HUES64 (cell line): ENCODE data around the gene KRT81.
"Not testable (repeated sequence)": the region's sequence is repeated elsewhere in the genome, so short reads cannot be mapped to it uniquely, and the experiment has no call there.

Experiments
- H3K27ac ChIP-seq: 2 replicates; pipeline ENCODE4 v1.7.0; 2013; ENCODE audit warnings: low read depth, low read length, inconsistent platforms
- H3K27me3 ChIP-seq: 2 replicates; pipeline ENCODE4 v1.6.1; 2013; ENCODE audit warnings: mild to moderate bottlenecking, low read length; ENCODE audit not compliant: insufficient read depth
- H3K36me3 ChIP-seq: 2 replicates; pipeline ENCODE4 v1.6.1; 2013; ENCODE audit warnings: mild to moderate bottlenecking, low read length; ENCODE audit not compliant: insufficient read depth
- H3K4me1 ChIP-seq: 2 replicates; pipeline ENCODE4 v1.6.1; 2013; ENCODE audit warnings: mild to moderate bottlenecking, low read length, moderate library complexity; ENCODE audit not compliant: insufficient read depth
- H3K4me3 ChIP-seq: 2 replicates; pipeline ENCODE4 v1.5.1; 2013; ENCODE audit warnings: mild to moderate bottlenecking, low read length, moderate library complexity
- H3K9ac ChIP-seq: 2 replicates; pipeline ENCODE4 v1.6.1; 2013; ENCODE audit warnings: mild to moderate bottlenecking, low read depth, low read length
- H3K9me3 ChIP-seq: 2 replicates; pipeline ENCODE4 v1.6.1; 2013; ENCODE audit warnings: low read depth, low read length; ENCODE audit not compliant: insufficient read depth
- WGBS: fragments of 150-250, 120-280 bp; methylation state at CpG from one replicate; pipeline ENCODE4 v1.1.7; 2013; ENCODE audit warnings: missing lambda C conversion rate; 5-methylcytosine and 5-hydroxymethylcytosine counted together

KRT81 gene

GRCh38 chr12:52295663-52296062 is 4.3 kb upstream of the KRT81 start:
- H3K9ac ChIP-seq, result no peak overlapping the region
- no peaks in the 10 kb centered on the region for H3K36me3 ChIP-seq
- H3K4me3 ChIP-seq, result no peak overlapping the region
- WGBS, result 85% methylated on average over 1 of the region's 1 CpG
- peaks cover 21% of the 10 kb centered on the region; the same call in 1 of the 2 replicates for H3K27me3 ChIP-seq
- no peaks in the 10 kb centered on the region for H3K9me3 ChIP-seq
- no peak overlapping the region for H3K27ac ChIP-seq
- H3K4me1 ChIP-seq, result no peaks in the 10 kb centered on the region

DNA sequence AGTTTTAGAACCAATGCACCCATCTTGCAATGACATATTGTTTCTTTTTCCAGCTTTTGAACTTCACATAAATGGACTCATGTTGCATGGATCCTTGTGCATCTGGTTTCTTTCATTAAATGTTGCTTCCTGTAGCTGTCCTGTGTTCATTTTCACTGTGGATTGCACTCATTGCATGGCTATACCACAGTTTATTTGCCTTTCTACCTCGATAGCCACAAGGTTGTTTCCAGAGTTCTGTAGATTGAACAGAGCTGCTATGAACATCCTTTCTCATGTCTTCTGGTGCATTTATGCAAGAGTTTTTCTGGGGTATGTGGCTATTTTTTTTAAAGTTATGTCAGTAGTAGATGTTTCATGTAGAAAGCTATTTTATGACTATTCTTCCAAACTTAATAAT is 3.5 kb upstream of the KRT81 start:
- no peaks in the 10 kb centered on the region for H3K36me3 ChIP-seq
- no peak overlapping the region for H3K9ac ChIP-seq
- no peaks in the 10 kb centered on the region for H3K9me3 ChIP-seq
- no peaks in the 10 kb centered on the region for H3K4me1 ChIP-seq
- H3K27me3 ChIP-seq, result peaks cover 20% of the 10 kb centered on the region; the same call in 1 of the 2 replicates
- WGBS, result 57% methylated on average over 1 of the region's 1 CpG
- H3K4me3 ChIP-seq, result no peak overlapping the region
- no peak overlapping the region for H3K27ac ChIP-seq

DNA sequence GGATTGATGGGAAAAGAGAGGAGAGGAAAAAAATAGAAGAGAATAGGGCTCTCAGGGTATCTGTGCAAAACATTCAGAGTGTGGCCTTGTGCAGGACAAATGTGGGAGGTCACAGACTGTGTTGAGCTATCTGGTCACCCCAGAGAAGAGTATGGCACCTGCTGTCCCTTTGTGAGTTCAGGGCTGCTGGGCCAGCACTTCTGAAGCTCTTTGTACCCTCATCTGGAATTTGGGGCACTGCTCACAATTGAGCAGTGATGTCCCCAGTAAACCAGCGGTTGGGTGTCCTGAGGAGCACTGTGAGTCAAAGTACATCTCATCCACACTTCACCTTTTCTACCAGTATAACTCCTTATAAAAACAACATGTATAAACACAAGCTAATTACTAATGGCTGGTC is 2.6 kb upstream of the KRT81 start:
- H3K9ac ChIP-seq, result no peak overlapping the region
- WGBS, result 80% methylated on average over 1 of the region's 1 CpG
- no peak overlapping the region for H3K27ac ChIP-seq
- H3K4me1 ChIP-seq, result no peaks in the 10 kb centered on the region
- no peaks in the 10 kb centered on the region for H3K9me3 ChIP-seq
- H3K4me3 ChIP-seq, result no peak overlapping the region
- H3K36me3 ChIP-seq, result no peaks in the 10 kb centered on the region
- peaks cover 17% of the 10 kb centered on the region; the same call in 1 of the 2 replicates for H3K27me3 ChIP-seq

- not testable (repeated sequence) for H3K4me1 ChIP-seq, H3K9me3 ChIP-seq, H3K27ac ChIP-seq, H3K4me3 ChIP-seq, H3K9ac ChIP-seq, H3K36me3 ChIP-seq, H3K27me3 ChIP-seq
- no CpG with 5 or more reads among the region's 5 CpGs for WGBS
These were observed 725 bp downstream of the KRT81 start for GRCh38 chr12:52290483-52291134.

- not testable (repeated sequence) for H3K9ac ChIP-seq, H3K4me1 ChIP-seq, H3K36me3 ChIP-seq, H3K9me3 ChIP-seq, H3K27ac ChIP-seq, H3K4me3 ChIP-seq, H3K27me3 ChIP-seq
- WGBS, result 81% methylated on average over 13 of the region's 17 CpGs
These were observed 3.2 kb downstream of the KRT81 start for GRCh38 chr12:52287816-52288805.

DNA sequence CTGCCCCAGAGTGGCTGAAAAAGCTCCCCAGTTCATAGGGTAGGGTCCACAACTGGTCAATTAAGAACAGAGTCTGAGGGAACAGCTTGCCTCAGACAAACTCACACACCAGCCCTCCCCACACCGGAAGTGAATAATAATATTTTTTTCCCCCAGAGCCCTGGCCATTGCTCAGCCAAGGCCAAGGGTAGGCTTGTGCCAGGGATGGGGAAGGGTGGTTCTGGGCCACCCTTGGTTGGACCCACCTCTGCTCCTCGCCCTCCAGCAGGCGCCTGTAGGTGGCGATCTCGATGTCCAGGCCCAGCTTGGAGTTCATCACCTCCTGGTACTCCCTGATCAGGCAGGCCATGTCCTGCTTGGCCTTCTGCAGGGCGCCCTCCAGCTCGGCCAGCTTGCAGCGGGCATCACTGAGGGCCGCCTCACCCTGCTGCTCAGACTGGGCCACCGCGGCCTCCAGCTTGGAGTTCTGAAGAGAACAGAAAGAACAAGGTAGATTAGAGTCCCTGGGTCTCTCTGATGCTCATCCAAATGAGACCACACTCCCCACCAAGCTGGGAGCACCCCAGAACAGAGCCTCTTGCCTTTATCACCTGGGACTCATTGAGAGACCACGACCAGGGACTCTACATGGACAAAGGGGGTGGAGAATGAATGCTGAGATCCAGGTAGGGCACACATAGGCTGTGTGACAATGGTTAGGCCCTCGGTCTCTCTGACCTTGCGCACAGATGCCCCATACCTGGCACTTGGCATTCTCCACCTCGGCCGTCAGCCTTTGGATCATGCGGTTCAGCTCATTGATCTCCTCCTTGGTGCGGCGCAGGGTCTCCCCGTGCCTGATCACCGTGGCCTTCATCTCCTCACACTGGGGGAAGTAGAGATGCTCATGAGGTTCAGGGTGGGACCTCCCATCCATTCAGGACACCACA is 4.2 kb downstream of the KRT81 start:
- H3K27me3 ChIP-seq, H3K36me3 ChIP-seq, H3K9ac ChIP-seq, H3K27ac ChIP-seq, H3K9me3 ChIP-seq, H3K4me1 ChIP-seq, H3K4me3 ChIP-seq: not testable (repeated sequence)
- 90% methylated on average over 20 of the region's 21 CpGs for WGBS

DNA sequence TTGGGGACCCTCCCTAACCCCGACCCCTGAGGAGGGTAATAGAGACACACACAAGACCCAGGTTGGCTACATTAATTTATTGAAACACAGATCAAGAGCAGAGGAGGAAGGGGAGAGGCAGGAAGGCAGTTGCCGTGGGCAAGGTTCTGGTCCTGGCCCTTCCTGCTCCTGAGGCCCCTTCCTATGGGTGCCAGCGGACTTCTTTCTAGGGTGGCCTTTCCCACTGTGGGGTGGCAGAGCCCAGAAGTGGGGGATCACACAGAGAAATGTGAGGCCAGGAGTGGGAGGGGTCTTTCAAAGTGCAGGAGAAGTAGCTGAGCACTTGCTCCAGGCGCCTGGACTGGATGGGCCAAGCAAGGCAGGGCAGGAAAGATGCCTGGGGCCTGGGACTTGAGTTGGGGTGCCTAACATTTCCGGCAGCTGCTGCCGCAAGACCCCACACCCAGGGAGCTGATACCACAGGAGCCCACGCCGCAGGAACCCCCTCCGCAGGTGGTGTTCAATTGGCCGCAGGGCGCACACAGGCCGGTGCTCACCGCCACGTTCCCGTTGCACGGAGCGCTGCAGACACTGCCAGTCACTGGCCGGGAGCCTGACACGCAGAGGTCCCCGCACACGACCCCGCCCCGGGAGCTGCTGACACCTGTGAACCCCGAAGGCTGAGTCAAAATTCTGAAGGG is 5.3 kb downstream of the KRT81 start:
- H3K4me1 ChIP-seq, result no peaks in the 10 kb centered on the region
- WGBS, result 95% methylated on average over 24 of the region's 24 CpGs

DNA sequence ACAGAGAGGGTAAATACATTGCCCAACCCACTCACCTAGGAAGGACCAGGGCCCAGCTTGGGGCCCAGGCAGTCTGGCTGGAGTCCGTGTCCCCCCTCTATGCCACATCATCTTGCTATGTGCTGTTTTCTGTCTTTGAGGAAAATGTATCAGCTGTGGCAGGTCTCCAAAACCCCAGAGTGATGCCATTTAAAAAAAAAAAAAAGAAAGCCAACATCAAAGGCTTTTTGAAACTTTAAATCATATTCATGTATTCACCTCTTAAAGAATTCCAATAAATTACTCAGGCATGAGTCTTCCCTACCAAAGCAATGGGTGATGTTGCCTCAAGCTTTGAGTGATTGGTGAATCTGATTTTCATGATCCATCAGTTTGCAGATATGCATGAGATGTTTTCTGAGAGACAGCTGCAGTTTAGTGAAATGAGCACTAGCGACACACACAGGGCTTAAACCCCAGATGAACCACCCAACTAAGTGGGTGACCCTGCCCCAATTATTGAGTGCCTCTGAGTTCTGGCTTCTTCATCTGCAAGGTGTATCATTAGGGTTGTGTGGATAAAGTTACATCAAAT is 6.1 kb downstream of the KRT81 start:
- no peaks in the 10 kb centered on the region for H3K36me3 ChIP-seq
- H3K27ac ChIP-seq, result no peak overlapping the region
- no peaks in the 10 kb centered on the region for H3K4me1 ChIP-seq
- WGBS, result 100% methylated on average over 1 of the region's 2 CpGs
- H3K27me3 ChIP-seq, result no peaks in the 10 kb centered on the region
- H3K9ac ChIP-seq, result no peak overlapping the region
- no peak overlapping the region for H3K4me3 ChIP-seq
- no peaks in the 10 kb centered on the region for H3K9me3 ChIP-seq

More for the DNA sequence above, 5.3 kb downstream of the KRT81 start:
- H3K27ac ChIP-seq, result no peak overlapping the region
- no peak overlapping the region for H3K4me3 ChIP-seq
- no peak overlapping the region for H3K9ac ChIP-seq
- no peaks in the 10 kb centered on the region for H3K27me3 ChIP-seq
- H3K9me3 ChIP-seq, result no peaks in the 10 kb centered on the region
- no peaks in the 10 kb centered on the region for H3K36me3 ChIP-seq

GRCh38 chr12:52284562-52285171 is 6.7 kb downstream of the KRT81 start:
- H3K27ac ChIP-seq, result no peak overlapping the region
- H3K27me3 ChIP-seq, result no peaks in the 10 kb centered on the region
- no peak overlapping the region for H3K4me3 ChIP-seq
- no peaks in the 10 kb centered on the region for H3K36me3 ChIP-seq
- H3K9ac ChIP-seq, result no peak overlapping the region
- H3K4me1 ChIP-seq, result no peaks in the 10 kb centered on the region
- H3K9me3 ChIP-seq, result no peaks in the 10 kb centered on the region
- WGBS, result 88% methylated on average over 3 of the region's 4 CpGs
